GM23338 (cell line): ENCODE data around the gene LARGE1. TPM values are rescaled to one million over a fixed set of nuclear protein-coding genes. Genes with fewer than 3 reads are reported as not detected.

Experiments
- ATAC-seq: fragments of 200-7000 bp; cut with Tn5 transposase; 3 replicates; pipeline ENCODE4 v1.9.1; 2020
- DNase-seq: peaks from one replicate; pipeline ENCODE4 v3.0.0-alpha.2; 2015; ENCODE audit warnings: low spot score
- H2AFZ ChIP-seq: fragments of 200-600 bp; sonication (generic); 2 replicates; pipeline ENCODE4 v1.8.0; 2016; ENCODE audit warnings: antibody characterized with exemption, mild to moderate bottlenecking, moderate library complexity
- H3F3A ChIP-seq: fragments of 200-600 bp; sonication (generic); replicated peaks from 2 replicates; pipeline ENCODE4 v1.8.0; 2017; ENCODE audit warnings: antibody characterized with exemption, mixed run types, low read depth
- H3K27ac ChIP-seq: fragments of 200-600 bp; sonication (generic); 2 replicates; pipeline ENCODE4 v1.6.1; 2016; ENCODE audit warnings: low read depth
- H3K27me3 ChIP-seq: fragments of 200-600 bp; sonication (generic); 2 replicates; pipeline ENCODE4 v1.8.0; 2016; ENCODE audit warnings: mild to moderate bottlenecking, mixed run types, moderate library complexity; ENCODE audit not compliant: insufficient read depth
- H3K36me3 ChIP-seq: fragments of 200-600 bp; sonication (generic); 2 replicates; pipeline ENCODE4 v1.8.0; 2016; ENCODE audit warnings: mild to moderate bottlenecking; ENCODE audit not compliant: insufficient read depth
- H3K4me1 ChIP-seq: fragments of 200-600 bp; sonication (generic); 2 replicates; pipeline ENCODE4 v1.8.0; 2016; ENCODE audit warnings: mild to moderate bottlenecking, moderate library complexity; ENCODE audit not compliant: insufficient read depth
- H3K4me2 ChIP-seq: fragments of 200-600 bp; sonication (generic); 2 replicates; pipeline ENCODE4 v1.7.1; 2017; ENCODE audit warnings: mixed run types
- H3K4me3 ChIP-seq: fragments of 200-600 bp; sonication (generic); 2 replicates; pipeline ENCODE4 v1.6.1; 2016; ENCODE audit warnings: mixed run types
- H3K79me2 ChIP-seq: fragments of 200-600 bp; sonication (generic); replicated peaks from 2 replicates; pipeline ENCODE4 v1.8.0; 2017; ENCODE audit warnings: mild to moderate bottlenecking; ENCODE audit not compliant: insufficient read depth
- H3K9me2 ChIP-seq: fragments of 200-600 bp; sonication (generic); 2 replicates; pipeline ENCODE4 v1.8.0; 2017; ENCODE audit not compliant: insufficient read depth
- H4K20me1 ChIP-seq: fragments of 200-600 bp; sonication (generic); replicated peaks from 2 replicates; pipeline ENCODE4 v1.8.0; 2017; ENCODE audit warnings: mild to moderate bottlenecking; ENCODE audit not compliant: insufficient read depth
- H3K27ac Mint-ChIP-seq: 2 replicates; pipeline ENCODE4 v1.8.0; 2020; ENCODE audit warnings: inconsistent platforms, mild to moderate bottlenecking, moderate library complexity, mixed read lengths
- H3K27me3 Mint-ChIP-seq: 3 replicates; pipeline ENCODE4 v1.8.0; 2022; ENCODE audit warnings: low read depth, mild to moderate bottlenecking, moderate library complexity, mixed read lengths, inconsistent platforms; ENCODE audit not compliant: insufficient read depth, poor library complexity
- H3K36me3 Mint-ChIP-seq: 3 replicates; pipeline ENCODE4 v1.8.0; 2021; ENCODE audit warnings: low read depth, mild to moderate bottlenecking, inconsistent platforms, moderate library complexity, mixed read lengths
- H3K4me1 Mint-ChIP-seq: 3 replicates; pipeline ENCODE4 v1.8.0; 2020; ENCODE audit warnings: mild to moderate bottlenecking, inconsistent platforms, mixed read lengths
- H3K4me3 Mint-ChIP-seq: 3 replicates; pipeline ENCODE4 v1.8.0; 2021; ENCODE audit warnings: moderate library complexity, mild to moderate bottlenecking, inconsistent platforms, mixed read lengths
- H3K9me3 Mint-ChIP-seq: 3 replicates; pipeline ENCODE4 v1.8.0; 2020; ENCODE audit warnings: moderate library complexity, mild to moderate bottlenecking, inconsistent platforms, mixed read lengths
- CREB1 ChIP-seq: fragments of 250-450 bp; sonication (Bioruptor Pico); IDR thresholded peaks from 2 replicates; pipeline ENCODE4 v1.5.0; 2020; ENCODE audit warnings: low read depth, mild to moderate bottlenecking, moderate library complexity
- CTCF ChIP-seq, 2 experiments: fragments of 200-600 bp in 1 of 2; sonication (generic) in 1 of 2; conservative IDR thresholded peaks; 2 replicates each; pipeline versions ENCODE4 v1.5.1 to v1.6.1; 2016 to 2017; ENCODE audit warnings: antibody characterized with exemption in 2 of 2, low read depth in 2 of 2, mild to moderate bottlenecking in 2 of 2, moderate library complexity in 1 of 2
- EZH2 ChIP-seq: fragments of 200-600 bp; sonication (generic); IDR thresholded peaks from one replicate; pipeline ENCODE4 v1.8.0; 2017; ENCODE audit warnings: antibody characterized with exemption, mild to moderate bottlenecking, low read depth; ENCODE audit not compliant: unreplicated experiment
- EZH2phosphoT487 ChIP-seq: fragments of 200-600 bp; sonication (generic); IDR thresholded peaks from one replicate; pipeline ENCODE4 v1.8.1; 2018; ENCODE audit warnings: antibody characterized with exemption; ENCODE audit not compliant: unreplicated experiment
- JUNB ChIP-seq: IDR thresholded peaks from one replicate; pipeline ENCODE4 v1.6.1; 2016; ENCODE audit warnings: antibody characterized with exemption; ENCODE audit not compliant: unreplicated experiment
- NANOG ChIP-seq: IDR thresholded peaks from 2 replicates; pipeline ENCODE4 v1.6.1; 2016; ENCODE audit warnings: antibody characterized with exemption, borderline replicate concordance
- POLR2AphosphoS5 ChIP-seq: IDR thresholded peaks from 2 replicates; pipeline ENCODE4 v1.6.1; 2016; ENCODE audit warnings: antibody characterized with exemption, low read depth
- STAT1 ChIP-seq: IDR thresholded peaks from one replicate; pipeline ENCODE4 v1.6.1; 2016; ENCODE audit warnings: antibody characterized with exemption; ENCODE audit not compliant: unreplicated experiment
- ZNF114 ChIP-seq: fragments of 250-450 bp; sonication (Bioruptor Pico); IDR thresholded peaks from 2 replicates; pipeline ENCODE4 v1.5.0; 2020; ENCODE audit warnings: mild to moderate bottlenecking, moderate library complexity
- ZNF331 ChIP-seq: fragments of 250-450 bp; sonication (Bioruptor Pico); IDR thresholded peaks from 2 replicates; pipeline ENCODE4 v1.5.0; 2020; ENCODE audit warnings: low read depth, mild to moderate bottlenecking, moderate library complexity
- ZNF462 ChIP-seq: fragments of 250-450 bp; sonication (Bioruptor Pico); IDR thresholded peaks from 2 replicates; pipeline ENCODE4 v1.5.0; 2020; ENCODE audit warnings: mild to moderate bottlenecking, moderate library complexity
- polyA plus RNA-seq: library from polyadenylated mRNA; unstranded; fragments of >200 nt; fragmentation: Nextera tagmentation; extraction: Ambion mirVana; gene quantifications from 2 replicates; pipeline ENCODE4 v1.2.1, GENCODE V29; 2016
- total RNA-seq: library from RNA; depleted of rRNA; stranded (reverse); fragments of >200 nt; shearing (Covaris generic); gene quantifications from 2 replicates; pipeline ENCODE4 v1.2.3, GENCODE V29; 2014
- TF ChIP-seq, protein P1 (sequence below): IDR thresholded peaks from one replicate; pipeline ENCODE4 v1.6.1; 2018; ENCODE audit warnings: antibody characterized with exemption; ENCODE audit not compliant: unreplicated experiment
- TF ChIP-seq, protein P2 (sequence below): IDR thresholded peaks from 2 replicates; pipeline ENCODE4 v1.6.1; 2016; ENCODE audit warnings: antibody characterized with exemption

LARGE1 gene
- total and polyA plus RNA-seq, 2 experiments from 2014 or later, result 12.8 to 75.6 TPM

GRCh38 chr22:33562501-33562900, 357.8 kb downstream of the LARGE1 start:
- peaks cover 15% of the 10 kb centered on the region for H3K4me1 Mint-ChIP-seq
- H3K36me3 Mint-ChIP-seq, result peaks cover 32% of the 10 kb centered on the region
- TF ChIP-seq EZH2 (no peak), NANOG (no peak), CREB1 (CRISPR knock-in tag) (no peak), ZNF114 (no peak), CTCF (conservative IDR thresholded peaks at IDR 0.05; ENCODE audit: low read depth in 2 of 2) (no peak), ZNF331 (CRISPR knock-in tag) (no peak), ZNF462 (no peak), STAT1 (no peak), POLR2AphosphoS5 (no peak), EZH2phosphoT487 (no peak), JUNB (no peak)
- TF ChIP-seq, protein P1, sequence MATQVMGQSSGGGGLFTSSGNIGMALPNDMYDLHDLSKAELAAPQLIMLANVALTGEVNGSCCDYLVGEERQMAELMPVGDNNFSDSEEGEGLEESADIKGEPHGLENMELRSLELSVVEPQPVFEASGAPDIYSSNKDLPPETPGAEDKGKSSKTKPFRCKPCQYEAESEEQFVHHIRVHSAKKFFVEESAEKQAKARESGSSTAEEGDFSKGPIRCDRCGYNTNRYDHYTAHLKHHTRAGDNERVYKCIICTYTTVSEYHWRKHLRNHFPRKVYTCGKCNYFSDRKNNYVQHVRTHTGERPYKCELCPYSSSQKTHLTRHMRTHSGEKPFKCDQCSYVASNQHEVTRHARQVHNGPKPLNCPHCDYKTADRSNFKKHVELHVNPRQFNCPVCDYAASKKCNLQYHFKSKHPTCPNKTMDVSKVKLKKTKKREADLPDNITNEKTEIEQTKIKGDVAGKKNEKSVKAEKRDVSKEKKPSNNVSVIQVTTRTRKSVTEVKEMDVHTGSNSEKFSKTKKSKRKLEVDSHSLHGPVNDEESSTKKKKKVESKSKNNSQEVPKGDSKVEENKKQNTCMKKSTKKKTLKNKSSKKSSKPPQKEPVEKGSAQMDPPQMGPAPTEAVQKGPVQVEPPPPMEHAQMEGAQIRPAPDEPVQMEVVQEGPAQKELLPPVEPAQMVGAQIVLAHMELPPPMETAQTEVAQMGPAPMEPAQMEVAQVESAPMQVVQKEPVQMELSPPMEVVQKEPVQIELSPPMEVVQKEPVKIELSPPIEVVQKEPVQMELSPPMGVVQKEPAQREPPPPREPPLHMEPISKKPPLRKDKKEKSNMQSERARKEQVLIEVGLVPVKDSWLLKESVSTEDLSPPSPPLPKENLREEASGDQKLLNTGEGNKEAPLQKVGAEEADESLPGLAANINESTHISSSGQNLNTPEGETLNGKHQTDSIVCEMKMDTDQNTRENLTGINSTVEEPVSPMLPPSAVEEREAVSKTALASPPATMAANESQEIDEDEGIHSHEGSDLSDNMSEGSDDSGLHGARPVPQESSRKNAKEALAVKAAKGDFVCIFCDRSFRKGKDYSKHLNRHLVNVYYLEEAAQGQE, result no peak
- TF ChIP-seq, protein P2, sequence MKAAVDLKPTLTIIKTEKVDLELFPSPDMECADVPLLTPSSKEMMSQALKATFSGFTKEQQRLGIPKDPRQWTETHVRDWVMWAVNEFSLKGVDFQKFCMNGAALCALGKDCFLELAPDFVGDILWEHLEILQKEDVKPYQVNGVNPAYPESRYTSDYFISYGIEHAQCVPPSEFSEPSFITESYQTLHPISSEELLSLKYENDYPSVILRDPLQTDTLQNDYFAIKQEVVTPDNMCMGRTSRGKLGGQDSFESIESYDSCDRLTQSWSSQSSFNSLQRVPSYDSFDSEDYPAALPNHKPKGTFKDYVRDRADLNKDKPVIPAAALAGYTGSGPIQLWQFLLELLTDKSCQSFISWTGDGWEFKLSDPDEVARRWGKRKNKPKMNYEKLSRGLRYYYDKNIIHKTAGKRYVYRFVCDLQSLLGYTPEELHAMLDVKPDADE, result no peak

More at GRCh38 chr22:33562501-33562900, 357.8 kb downstream of the LARGE1 start:
- Mint-ChIP-seq H3K27ac (no peak overlapping the region), H3K27me3 (peaks cover 3% of the 10 kb centered on the region), H3K9me3 (no peaks in the 10 kb centered on the region), H3K4me3 (no peak overlapping the region)
- Histone ChIP-seq H3K4me2 (no peak overlapping the region), H3K27me3 (no peaks in the 10 kb centered on the region), H3K4me3 (no peak overlapping the region), H3K36me3 (no peaks in the 10 kb centered on the region), H3K79me2 (peaks cover 25% of the 10 kb centered on the region), H2AFZ (no peak overlapping the region), H4K20me1 (peaks cover 13% of the 10 kb centered on the region), H3K27ac (no peak overlapping the region), H3F3A (no peaks in the 10 kb centered on the region), H3K9me2 (no peaks in the 10 kb centered on the region; the same call in 1 of the 2 replicates), H3K4me1 (no peaks in the 10 kb centered on the region)
- ATAC-seq, result no peak
- DNase-seq, result no peak
